ENCODE data around the gene NPY4R. TPM values are rescaled to one million over a fixed set of nuclear protein-coding genes. Genes with fewer than 3 reads are reported as not detected.
"Not testable (repeated sequence)": the region's sequence is repeated elsewhere in the genome, so short reads cannot be mapped to it uniquely, and the experiment has no call there.

Gene NPY4R
- total RNA-seq, 2 experiments from 2014 or later = not detected

DNA sequence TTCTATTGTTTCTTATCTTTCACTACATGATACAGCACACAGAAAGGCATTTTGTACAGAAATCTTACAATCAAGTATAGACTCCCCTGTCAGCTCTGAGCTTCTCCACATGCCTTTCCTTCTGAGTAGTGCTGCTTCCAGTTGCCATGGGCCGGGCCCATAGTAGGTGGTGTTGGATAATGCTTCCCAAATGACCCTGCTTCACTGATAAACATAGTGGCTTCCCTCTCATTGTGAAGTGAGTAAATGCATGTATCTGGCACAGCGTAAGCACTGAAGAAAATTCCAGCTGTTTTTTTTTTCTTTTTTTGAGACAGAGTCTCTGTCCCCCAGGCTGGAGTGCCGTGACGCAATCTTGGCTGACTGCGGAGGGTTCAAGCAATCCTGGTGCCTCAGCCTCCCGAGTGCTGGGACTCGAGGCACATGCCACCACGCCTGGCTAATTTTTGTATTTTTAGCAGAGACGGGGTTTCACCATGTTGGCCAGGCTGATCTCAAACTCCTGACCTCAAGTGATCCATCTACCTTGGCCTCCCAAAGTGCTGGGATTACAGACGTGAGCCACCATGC lies 23.0 kb downstream of the NPY4R start:
- H3K4me1 Mint-ChIP-seq; H3K4me3 Mint-ChIP-seq; DNase-seq; POLR2A ChIA-PET; H3K27ac Mint-ChIP-seq; H3K27me3 Mint-ChIP-seq; H3K36me3 Mint-ChIP-seq (ENCODE audit: low read depth); CTCF ChIA-PET; H3K9me3 Mint-ChIP-seq: not testable (repeated sequence)

DNA sequence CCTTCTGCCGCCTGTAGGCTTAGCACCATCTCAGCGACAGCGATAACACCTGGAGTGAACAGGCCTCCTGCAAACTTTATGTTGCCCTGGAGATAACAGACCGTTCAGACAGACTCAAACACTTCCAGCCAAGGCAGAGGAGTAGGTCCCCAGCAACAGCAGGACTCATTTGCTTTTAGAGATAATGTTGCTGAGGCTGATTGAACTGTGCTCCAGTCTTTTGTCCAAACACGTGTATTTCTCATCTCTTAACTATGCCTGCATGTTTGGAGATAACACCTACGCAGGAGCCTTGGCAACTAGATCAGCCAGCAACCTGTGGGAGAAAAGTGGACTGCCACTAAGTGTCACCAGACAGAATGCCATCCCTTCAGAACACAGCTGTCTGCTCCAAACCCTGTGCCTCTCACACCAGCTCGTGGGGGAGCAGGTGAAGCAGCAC lies 23.9 kb downstream of the NPY4R start:
- H3K4me3 Mint-ChIP-seq; H3K27ac Mint-ChIP-seq; H3K4me1 Mint-ChIP-seq; H3K27me3 Mint-ChIP-seq; DNase-seq; H3K9me3 Mint-ChIP-seq; CTCF ChIA-PET; POLR2A ChIA-PET; H3K36me3 Mint-ChIP-seq (ENCODE audit: low read depth): not testable (repeated sequence)

DNA sequence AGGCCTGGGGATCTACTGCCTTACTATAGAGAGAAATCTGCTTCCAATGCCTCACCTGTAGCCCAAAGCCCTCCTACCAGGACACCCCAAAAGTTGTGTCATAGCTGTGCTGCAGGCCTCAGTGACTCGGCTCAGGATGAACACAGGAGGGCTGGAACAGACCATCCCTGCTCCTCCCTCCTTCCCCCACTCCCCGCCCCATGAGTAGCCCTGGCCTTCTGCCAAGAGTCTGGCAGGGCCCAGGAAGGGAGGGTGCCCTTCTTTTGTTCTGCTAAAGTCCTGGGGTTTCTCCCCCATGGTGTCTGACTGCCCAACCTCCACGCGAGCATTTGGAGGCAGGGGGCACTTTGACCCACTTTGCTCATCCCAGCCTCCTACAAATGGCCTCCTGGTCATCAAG lies 24.8 kb downstream of the NPY4R start:
- H3K36me3 Mint-ChIP-seq (ENCODE audit: low read depth) = not testable (repeated sequence)

DNA sequence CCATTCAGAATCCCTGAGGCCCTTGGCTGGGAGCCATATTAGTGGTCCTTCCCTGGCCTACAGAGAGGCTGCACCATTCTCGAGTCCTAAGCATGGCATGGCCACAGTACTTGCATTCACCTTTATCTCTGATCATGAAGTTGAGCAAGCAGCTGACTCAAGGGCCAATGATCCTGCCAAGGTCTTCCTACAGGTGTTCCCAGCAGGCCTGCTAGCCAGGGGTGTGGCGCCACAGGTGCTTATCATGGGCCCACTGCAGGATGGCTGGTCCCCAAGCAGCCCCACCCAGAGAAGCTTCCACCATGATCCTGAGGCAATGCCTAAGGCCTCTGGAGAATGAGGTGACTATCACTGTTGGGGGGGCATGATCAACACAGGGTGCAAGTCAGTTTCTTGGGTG lies 42.2 kb downstream of the NPY4R start:
- H3K4me3 Mint-ChIP-seq; H3K36me3 Mint-ChIP-seq (ENCODE audit: low read depth); H3K27ac Mint-ChIP-seq; H3K27me3 Mint-ChIP-seq; DNase-seq; H3K9me3 Mint-ChIP-seq; CTCF ChIA-PET; H3K4me1 Mint-ChIP-seq; POLR2A ChIA-PET: not testable (repeated sequence)

More for the DNA sequence above, 24.8 kb downstream of the NPY4R start:
- H3K27me3 Mint-ChIP-seq, H3K4me3 Mint-ChIP-seq, POLR2A ChIA-PET, CTCF ChIA-PET, DNase-seq, H3K9me3 Mint-ChIP-seq, H3K4me1 Mint-ChIP-seq, H3K27ac Mint-ChIP-seq: not testable (repeated sequence)

DNA sequence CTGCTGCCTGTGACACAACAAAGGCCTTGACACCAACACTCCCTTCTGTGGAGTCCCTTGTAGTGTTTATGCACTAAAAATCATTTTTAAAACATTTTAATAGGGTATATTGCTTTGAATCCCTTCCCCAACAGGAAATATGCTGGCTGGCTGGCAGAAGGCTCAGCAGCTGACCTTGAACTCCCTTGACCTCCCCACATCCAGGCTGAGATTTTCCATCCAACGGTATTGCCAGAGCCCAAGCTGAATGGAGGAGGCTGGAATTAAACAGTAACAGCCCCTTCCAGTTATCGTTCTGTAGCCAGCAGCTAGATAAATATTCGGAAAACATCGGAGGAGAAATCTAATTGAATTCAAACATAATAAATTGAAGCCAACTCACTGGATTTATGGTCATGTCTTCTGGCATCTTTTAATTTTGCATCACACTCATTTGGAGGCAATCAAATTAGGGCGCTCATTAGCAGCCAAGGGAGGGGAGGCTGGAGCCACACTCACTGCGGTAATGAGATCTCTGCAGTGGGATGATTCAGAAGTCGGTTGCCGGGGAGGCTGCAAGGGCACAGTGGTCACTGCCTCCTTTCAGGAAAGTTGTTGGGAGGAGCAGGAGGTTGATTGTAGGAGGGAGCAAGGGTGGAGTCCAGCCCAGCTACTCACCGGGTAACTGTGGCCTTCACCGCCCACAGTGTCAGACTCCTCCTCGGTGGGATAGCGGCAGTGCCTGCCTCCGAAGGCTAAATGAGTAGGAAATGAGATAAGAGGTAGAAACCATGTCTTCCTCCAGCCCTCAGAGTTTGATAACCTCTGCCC lies 46.0 kb downstream of the NPY4R start:
- H3K27me3 Mint-ChIP-seq; H3K27ac Mint-ChIP-seq; H3K36me3 Mint-ChIP-seq (ENCODE audit: low read depth); CTCF ChIA-PET; H3K4me1 Mint-ChIP-seq; H3K9me3 Mint-ChIP-seq; POLR2A ChIA-PET; DNase-seq; H3K4me3 Mint-ChIP-seq: not testable (repeated sequence)

DNA sequence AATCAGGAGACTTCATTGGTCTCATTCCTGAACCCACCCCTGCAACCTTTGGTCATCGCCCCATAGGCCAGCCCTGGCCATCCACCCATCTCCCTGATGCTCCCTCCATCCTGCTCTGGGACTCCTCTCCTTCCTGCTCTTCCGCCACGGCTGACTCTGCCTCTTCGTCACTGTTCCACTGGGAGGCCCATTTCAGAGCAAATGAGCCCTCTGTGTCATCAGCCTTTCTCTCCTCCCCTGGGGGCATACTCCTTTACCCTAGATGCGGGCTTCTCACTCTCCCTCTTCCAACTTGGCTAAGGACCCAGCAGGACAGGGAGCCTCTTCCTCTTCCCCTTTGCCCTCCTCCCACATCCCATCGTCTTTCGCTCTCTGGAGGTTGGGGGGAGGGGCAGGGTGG lies 47.5 kb downstream of the NPY4R start:
- H3K27me3 Mint-ChIP-seq, POLR2A ChIA-PET: not testable (repeated sequence)

DNA sequence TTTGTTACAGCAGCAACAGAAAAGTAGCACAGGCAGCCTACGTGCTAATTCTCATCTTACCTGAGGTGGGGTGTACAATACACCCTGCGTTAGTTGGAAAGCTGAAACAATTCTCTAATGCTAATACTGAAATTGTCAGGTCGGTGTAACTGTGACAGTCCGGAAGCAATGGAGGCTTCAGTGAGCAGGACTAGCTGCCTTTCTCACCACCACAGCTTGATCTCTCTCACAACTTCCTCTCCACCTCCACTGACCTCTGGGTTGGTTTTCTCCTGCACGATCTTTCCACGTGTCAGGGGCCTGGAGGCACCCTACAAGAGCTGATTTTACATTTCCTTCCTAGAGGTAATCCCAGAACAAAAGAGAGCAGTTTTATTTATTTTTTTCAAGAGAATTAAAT lies 50.5 kb downstream of the NPY4R start:
- H3K27ac Mint-ChIP-seq; H3K4me3 Mint-ChIP-seq; H3K9me3 Mint-ChIP-seq; H3K4me1 Mint-ChIP-seq; POLR2A ChIA-PET; DNase-seq; CTCF ChIA-PET; H3K27me3 Mint-ChIP-seq; H3K36me3 Mint-ChIP-seq (ENCODE audit: low read depth): not testable (repeated sequence)

More for the DNA sequence above, 47.5 kb downstream of the NPY4R start:
- CTCF ChIA-PET; H3K4me3 Mint-ChIP-seq; H3K4me1 Mint-ChIP-seq; H3K36me3 Mint-ChIP-seq (ENCODE audit: low read depth); H3K9me3 Mint-ChIP-seq; H3K27ac Mint-ChIP-seq; DNase-seq: not testable (repeated sequence)

DNA sequence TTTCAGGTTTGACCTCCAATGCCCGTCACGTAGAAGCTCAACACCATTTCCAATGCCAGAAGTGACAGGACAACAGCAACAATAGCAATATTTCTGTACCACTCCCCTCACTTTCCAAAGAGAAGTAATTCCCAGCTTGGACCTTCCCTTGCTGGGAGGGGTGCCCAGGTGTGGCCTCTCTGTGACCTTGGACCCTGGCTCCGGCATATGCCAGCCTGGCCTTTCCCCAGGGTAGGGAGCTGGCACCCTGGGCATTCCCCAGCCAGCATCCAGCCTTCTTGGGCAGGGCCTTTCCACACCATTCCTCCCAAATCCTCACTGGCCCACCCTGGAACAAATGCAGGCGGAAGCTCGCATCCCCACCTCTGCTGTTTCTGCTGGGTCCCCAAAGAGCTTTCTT lies 53.1 kb downstream of the NPY4R start:
- CTCF ChIA-PET; H3K9me3 Mint-ChIP-seq; H3K4me1 Mint-ChIP-seq; DNase-seq; H3K27me3 Mint-ChIP-seq; H3K27ac Mint-ChIP-seq; H3K4me3 Mint-ChIP-seq; H3K36me3 Mint-ChIP-seq (ENCODE audit: low read depth); POLR2A ChIA-PET: not testable (repeated sequence)

DNA sequence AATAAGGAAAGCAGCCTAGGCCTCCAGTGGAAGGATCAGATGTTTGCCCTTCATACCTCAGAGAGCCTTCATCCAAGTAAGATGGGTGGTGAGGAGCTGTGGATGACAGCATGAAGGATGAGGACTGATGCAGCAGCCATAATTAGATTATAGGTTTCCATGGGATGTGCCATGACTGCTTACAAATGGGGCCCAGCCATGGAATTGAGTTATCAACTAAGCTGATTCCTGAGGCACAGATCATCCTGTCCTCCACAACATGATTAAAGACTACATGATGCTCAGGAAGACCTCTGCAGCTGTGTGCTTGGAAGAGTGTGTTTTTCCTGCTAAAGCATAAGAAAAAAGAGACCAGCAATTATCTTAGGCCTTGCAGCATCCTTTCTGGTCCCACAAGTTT lies 54.6 kb downstream of the NPY4R start:
- H3K27me3 Mint-ChIP-seq; H3K4me3 Mint-ChIP-seq; CTCF ChIA-PET; H3K36me3 Mint-ChIP-seq (ENCODE audit: low read depth); DNase-seq; H3K9me3 Mint-ChIP-seq; POLR2A ChIA-PET; H3K27ac Mint-ChIP-seq; H3K4me1 Mint-ChIP-seq: not testable (repeated sequence)

Other genes starting within 250 kb of the NPY4R start
- not detected for gene ANTXRL, start 179.0 kb downstream of the NPY4R start, total RNA-seq
- 1 to 10 TPM in 1 of 2 experiments, under 1 TPM in 1; 0.45 to 1.2 TPM for gene ANXA8L1, start 90.2 kb downstream of the NPY4R start, total RNA-seq
- gene GPRIN2, start 90.7 kb upstream of the NPY4R start, total RNA-seq = not detected
- under 1 TPM; 0.86 to 0.95 TPM for gene SYT15, start 113.2 kb upstream of the NPY4R start, total RNA-seq

Measured in activated CD4-positive, alpha-beta memory T cell treated with anti-CD3 and anti-CD28 coated beads, Interleukin-2, amount 10 ng/mL, durations not matched to agents 7 days and 5 days (primary cell).